HepG2 (cell line): ENCODE data around the gene DACH2. TPM values are rescaled to one million over a fixed set of nuclear protein-coding genes. Genes with fewer than 3 reads are reported as not detected.
A peak's percentile ranks its signal among the peaks of the same experiment; 100 is the strongest.

ENCODE experiments used
- ASH2L ChIP-seq: fragments of 300-600, 200-600 bp; sonication (generic); IDR thresholded peaks from 2 replicates; pipeline ENCODE4 v1.7.0; 2017; ENCODE audit warnings: low read depth, mild to moderate bottlenecking, moderate library complexity, mixed read lengths, low read length; ENCODE audit not compliant: insufficient read length
- FOXA1 ChIP-seq, 2 experiments: fragments of 450-650 bp in 1 of 2; sonication (generic) in 1 of 2; formaldehyde crosslinking in 1 of 2; IDR thresholded peaks; 2 replicates each; pipeline versions ENCODE4 v1.4.0 to v1.6.1; 2016 to 2020; ENCODE audit warnings: missing genetic modification reagents in 1 of 2
- GATA4 ChIP-seq: sonication (generic); IDR thresholded peaks from 2 replicates; pipeline ENCODE4 v1.6.1; 2016; ENCODE audit warnings: antibody characterized with exemption, low read depth, borderline replicate concordance
- JUNB ChIP-seq: sonication (generic); formaldehyde crosslinking; IDR thresholded peaks from 2 replicates; pipeline ENCODE4 v1.8.0; 2022; ENCODE audit warnings: missing genetic modification reagents, mild to moderate bottlenecking, borderline replicate concordance
- JUND ChIP-seq: sonication (generic); formaldehyde crosslinking; IDR thresholded peaks from 2 replicates; pipeline ENCODE4 v1.8.0; 2022; ENCODE audit warnings: mild to moderate bottlenecking, missing genetic modification reagents
- MAFK ChIP-seq, 2 experiments: IDR thresholded peaks in 1 of 2; conservative IDR thresholded peaks in 1 of 2; 2 replicates each; pipeline ENCODE4 v1.6.1; 2011; ENCODE audit warnings: improper control_type of control experiment in 2 of 2, low read length in 2 of 2
- NR2F1 ChIP-seq, 2 experiments: fragments of 450-650 bp in 1 of 2; formaldehyde crosslinking in 1 of 2; IDR thresholded peaks; 2 replicates each; pipeline versions ENCODE4 v1.5.0 to v1.6.1; 2016 to 2020; ENCODE audit warnings: mild to moderate bottlenecking in 1 of 2, missing compliant biosample characterization in 1 of 2, missing genetic modification reagents in 1 of 2, moderate library complexity in 1 of 2
- ZNF234 ChIP-seq: sonication (generic); formaldehyde crosslinking; conservative IDR thresholded peaks from 2 replicates; pipeline ENCODE4 v1.5.1; 2020; ENCODE audit warnings: mild to moderate bottlenecking, missing genetic modification reagents
- ZNF235 ChIP-seq: sonication (generic); formaldehyde crosslinking; IDR thresholded peaks from 2 replicates; pipeline ENCODE4 v1.8.1; 2023; ENCODE audit warnings: mild to moderate bottlenecking, missing genetic modification reagents, borderline replicate concordance
- ZZZ3 ChIP-seq: sonication (generic); formaldehyde crosslinking; IDR thresholded peaks from 2 replicates; pipeline ENCODE4 v1.4.0; 2020; ENCODE audit warnings: missing genetic modification reagents, mild to moderate bottlenecking, borderline replicate concordance
- polyA plus RNA-seq, 8 experiments: library from polyadenylated mRNA; depleted of rRNA in 3 of 8; stranded (reverse) in 7 of 8; unstranded in 1 of 8; fragments of >200 nt; fragmentation: Illumina TruSeq in 4 of 8; extraction: Trizol in 4 of 8; gene quantifications; 2 replicates each; pipeline versions ENCODE4 v1.2.1 to v1.2.3, GENCODE V29; 2011 to 2016; ENCODE audit warnings: low read depth in 4 of 8, missing spikeins in 1 of 8, mixed read lengths in 1 of 8; ENCODE audit not compliant: insufficient read depth in 1 of 8
- total RNA-seq, 5 experiments: library from RNA; depleted of rRNA; stranded (reverse); fragments of >200 nt; fragmentation: Illumina TruSeq; extraction: Trizol; gene quantifications; 2 replicates each; pipeline ENCODE4 v1.2.3, GENCODE V29; 2016; ENCODE audit warnings: low read depth in 1 of 5
- TF ChIP-seq, protein P1 (sequence below): sonication (generic); formaldehyde crosslinking; IDR thresholded peaks from 2 replicates; pipeline ENCODE4; 2020; ENCODE audit warnings: missing genetic modification reagents, mild to moderate bottlenecking, borderline replicate concordance
- TF ChIP-seq, protein P2 (sequence below): sonication (generic); formaldehyde crosslinking; conservative IDR thresholded peaks from 2 replicates; pipeline ENCODE4 v1.4.0; 2020; ENCODE audit warnings: missing genetic modification reagents
- TF ChIP-seq, protein P3 (sequence below): sonication (generic); formaldehyde crosslinking; IDR thresholded peaks from 2 replicates; pipeline ENCODE4 v1.4.0; 2020; ENCODE audit warnings: mild to moderate bottlenecking, missing genetic modification reagents, borderline replicate concordance
- TF ChIP-seq, protein P4 (sequence below): IDR thresholded peaks from 2 replicates; pipeline ENCODE4 v1.6.1; 2012; ENCODE audit warnings: inconsistent platforms
- TF ChIP-seq, protein P5 (sequence below): sonication (generic); formaldehyde crosslinking; IDR thresholded peaks from 2 replicates; pipeline ENCODE4 v1.4.0; 2020; ENCODE audit warnings: missing genetic modification reagents

Gene DACH2
- total and polyA plus RNA-seq, 2 of the 13 experiments (the other 11 are each of a cell fraction or from before 2014, with no cell fraction given), result not detected

DNA sequence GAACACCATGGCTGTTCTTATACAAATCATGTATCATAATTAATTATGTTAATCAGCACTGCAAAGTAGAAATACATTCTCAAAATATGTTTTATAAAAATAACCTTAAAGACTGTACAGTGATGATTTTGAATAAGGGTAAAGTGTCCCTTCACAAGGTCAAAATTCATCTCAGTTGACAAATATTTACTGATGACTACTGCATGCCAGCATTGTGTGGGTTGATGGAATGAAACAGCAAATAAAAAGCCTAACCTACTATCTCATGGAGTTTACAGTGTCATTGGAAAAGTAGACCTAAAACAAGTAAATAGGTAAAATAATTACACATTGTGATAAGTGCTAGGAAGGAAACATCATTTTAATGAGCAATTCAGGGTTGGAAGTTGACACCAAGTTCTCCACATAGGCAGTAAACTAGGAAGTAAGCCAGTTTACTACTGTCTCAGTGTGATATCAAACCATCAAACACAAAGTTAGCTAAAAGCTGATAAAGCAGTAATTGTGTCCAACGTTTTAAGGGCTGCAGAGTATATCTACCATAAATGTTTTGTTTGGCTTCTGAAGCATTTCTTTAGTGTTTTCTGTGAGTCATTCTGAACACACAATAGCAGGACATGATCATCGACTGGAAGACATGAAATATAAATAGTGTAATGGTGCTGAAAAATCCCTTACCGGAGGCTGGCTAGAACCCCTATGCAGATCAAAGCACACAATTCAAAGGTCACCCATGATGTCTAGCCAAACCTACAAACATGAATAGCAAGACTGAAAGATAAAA is 221.8 kb downstream of the DACH2 start (continued):
- no peak for TF ChIP-seq JUND (CRISPR knock-in tag)
- no peak for TF ChIP-seq FOXA1 (IDR thresholded peaks at IDR 0.05)
- TF ChIP-seq FOXA1 (CRISPR knock-in tag; IDR thresholded peaks at IDR 0.05), result peak; percentile 46
- peak; percentile 70; the same call in 1 of the 2 replicates for TF ChIP-seq GATA4
- TF ChIP-seq, protein P1, sequence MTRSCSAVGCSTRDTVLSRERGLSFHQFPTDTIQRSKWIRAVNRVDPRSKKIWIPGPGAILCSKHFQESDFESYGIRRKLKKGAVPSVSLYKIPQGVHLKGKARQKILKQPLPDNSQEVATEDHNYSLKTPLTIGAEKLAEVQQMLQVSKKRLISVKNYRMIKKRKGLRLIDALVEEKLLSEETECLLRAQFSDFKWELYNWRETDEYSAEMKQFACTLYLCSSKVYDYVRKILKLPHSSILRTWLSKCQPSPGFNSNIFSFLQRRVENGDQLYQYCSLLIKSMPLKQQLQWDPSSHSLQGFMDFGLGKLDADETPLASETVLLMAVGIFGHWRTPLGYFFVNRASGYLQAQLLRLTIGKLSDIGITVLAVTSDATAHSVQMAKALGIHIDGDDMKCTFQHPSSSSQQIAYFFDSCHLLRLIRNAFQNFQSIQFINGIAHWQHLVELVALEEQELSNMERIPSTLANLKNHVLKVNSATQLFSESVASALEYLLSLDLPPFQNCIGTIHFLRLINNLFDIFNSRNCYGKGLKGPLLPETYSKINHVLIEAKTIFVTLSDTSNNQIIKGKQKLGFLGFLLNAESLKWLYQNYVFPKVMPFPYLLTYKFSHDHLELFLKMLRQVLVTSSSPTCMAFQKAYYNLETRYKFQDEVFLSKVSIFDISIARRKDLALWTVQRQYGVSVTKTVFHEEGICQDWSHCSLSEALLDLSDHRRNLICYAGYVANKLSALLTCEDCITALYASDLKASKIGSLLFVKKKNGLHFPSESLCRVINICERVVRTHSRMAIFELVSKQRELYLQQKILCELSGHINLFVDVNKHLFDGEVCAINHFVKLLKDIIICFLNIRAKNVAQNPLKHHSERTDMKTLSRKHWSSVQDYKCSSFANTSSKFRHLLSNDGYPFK, result no peak
- TF ChIP-seq, protein P2, sequence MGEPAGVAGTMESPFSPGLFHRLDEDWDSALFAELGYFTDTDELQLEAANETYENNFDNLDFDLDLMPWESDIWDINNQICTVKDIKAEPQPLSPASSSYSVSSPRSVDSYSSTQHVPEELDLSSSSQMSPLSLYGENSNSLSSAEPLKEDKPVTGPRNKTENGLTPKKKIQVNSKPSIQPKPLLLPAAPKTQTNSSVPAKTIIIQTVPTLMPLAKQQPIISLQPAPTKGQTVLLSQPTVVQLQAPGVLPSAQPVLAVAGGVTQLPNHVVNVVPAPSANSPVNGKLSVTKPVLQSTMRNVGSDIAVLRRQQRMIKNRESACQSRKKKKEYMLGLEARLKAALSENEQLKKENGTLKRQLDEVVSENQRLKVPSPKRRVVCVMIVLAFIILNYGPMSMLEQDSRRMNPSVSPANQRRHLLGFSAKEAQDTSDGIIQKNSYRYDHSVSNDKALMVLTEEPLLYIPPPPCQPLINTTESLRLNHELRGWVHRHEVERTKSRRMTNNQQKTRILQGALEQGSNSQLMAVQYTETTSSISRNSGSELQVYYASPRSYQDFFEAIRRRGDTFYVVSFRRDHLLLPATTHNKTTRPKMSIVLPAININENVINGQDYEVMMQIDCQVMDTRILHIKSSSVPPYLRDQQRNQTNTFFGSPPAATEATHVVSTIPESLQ (CRISPR knock-in tag), result no peak
- peak; percentile 81 for TF ChIP-seq ASH2L
- TF ChIP-seq, protein P3, sequence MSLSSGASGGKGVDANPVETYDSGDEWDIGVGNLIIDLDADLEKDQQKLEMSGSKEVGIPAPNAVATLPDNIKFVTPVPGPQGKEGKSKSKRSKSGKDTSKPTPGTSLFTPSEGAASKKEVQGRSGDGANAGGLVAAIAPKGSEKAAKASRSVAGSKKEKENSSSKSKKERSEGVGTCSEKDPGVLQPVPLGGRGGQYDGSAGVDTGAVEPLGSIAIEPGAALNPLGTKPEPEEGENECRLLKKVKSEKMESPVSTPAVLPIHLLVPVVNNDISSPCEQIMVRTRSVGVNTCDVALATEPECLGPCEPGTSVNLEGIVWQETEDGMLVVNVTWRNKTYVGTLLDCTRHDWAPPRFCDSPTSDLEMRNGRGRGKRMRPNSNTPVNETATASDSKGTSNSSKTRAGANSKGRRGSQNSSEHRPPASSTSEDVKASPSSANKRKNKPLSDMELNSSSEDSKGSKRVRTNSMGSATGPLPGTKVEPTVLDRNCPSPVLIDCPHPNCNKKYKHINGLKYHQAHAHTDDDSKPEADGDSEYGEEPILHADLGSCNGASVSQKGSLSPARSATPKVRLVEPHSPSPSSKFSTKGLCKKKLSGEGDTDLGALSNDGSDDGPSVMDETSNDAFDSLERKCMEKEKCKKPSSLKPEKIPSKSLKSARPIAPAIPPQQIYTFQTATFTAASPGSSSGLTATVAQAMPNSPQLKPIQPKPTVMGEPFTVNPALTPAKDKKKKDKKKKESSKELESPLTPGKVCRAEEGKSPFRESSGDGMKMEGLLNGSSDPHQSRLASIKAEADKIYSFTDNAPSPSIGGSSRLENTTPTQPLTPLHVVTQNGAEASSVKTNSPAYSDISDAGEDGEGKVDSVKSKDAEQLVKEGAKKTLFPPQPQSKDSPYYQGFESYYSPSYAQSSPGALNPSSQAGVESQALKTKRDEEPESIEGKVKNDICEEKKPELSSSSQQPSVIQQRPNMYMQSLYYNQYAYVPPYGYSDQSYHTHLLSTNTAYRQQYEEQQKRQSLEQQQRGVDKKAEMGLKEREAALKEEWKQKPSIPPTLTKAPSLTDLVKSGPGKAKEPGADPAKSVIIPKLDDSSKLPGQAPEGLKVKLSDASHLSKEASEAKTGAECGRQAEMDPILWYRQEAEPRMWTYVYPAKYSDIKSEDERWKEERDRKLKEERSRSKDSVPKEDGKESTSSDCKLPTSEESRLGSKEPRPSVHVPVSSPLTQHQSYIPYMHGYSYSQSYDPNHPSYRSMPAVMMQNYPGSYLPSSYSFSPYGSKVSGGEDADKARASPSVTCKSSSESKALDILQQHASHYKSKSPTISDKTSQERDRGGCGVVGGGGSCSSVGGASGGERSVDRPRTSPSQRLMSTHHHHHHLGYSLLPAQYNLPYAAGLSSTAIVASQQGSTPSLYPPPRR, result peak; percentile 34; the same call in 1 of the 2 replicates
- TF ChIP-seq NR2F1 (CRISPR knock-in tag; IDR thresholded peaks at IDR 0.05), result 0 out of 4 replicates have a peak, but pooled peaks of 1 of the 2 experiments have one; percentile 21
- TF ChIP-seq ZZZ3, result no peak
- TF ChIP-seq, protein P4, sequence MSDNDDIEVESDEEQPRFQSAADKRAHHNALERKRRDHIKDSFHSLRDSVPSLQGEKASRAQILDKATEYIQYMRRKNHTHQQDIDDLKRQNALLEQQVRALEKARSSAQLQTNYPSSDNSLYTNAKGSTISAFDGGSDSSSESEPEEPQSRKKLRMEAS, result 0 out of 2 replicates have a peak, but pooled peaks have one; percentile 12
- peak; percentile 52; the same call in 1 of the 2 replicates for TF ChIP-seq JUNB (CRISPR knock-in tag)
- TF ChIP-seq ZNF234 (CRISPR knock-in tag), result no peak
- TF ChIP-seq, protein P5, sequence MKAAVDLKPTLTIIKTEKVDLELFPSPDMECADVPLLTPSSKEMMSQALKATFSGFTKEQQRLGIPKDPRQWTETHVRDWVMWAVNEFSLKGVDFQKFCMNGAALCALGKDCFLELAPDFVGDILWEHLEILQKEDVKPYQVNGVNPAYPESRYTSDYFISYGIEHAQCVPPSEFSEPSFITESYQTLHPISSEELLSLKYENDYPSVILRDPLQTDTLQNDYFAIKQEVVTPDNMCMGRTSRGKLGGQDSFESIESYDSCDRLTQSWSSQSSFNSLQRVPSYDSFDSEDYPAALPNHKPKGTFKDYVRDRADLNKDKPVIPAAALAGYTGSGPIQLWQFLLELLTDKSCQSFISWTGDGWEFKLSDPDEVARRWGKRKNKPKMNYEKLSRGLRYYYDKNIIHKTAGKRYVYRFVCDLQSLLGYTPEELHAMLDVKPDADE (CRISPR knock-in tag), result no peak
- TF ChIP-seq MAFK (conservative IDR thresholded peaks at IDR 0.05 in 1 of 2, IDR thresholded peaks at IDR 0.05 in 1 of 2; ENCODE audit: low read length in 2 of 2), result peak; percentile 29 to 39; a peak in 2 of 4 replicates
- TF ChIP-seq ZNF235 (CRISPR knock-in tag), result no peak
